OCI-LY3 (cell line): ENCODE results near the gene HYOU1.

Experiments used
- H2AFZ ChIP-seq: fragments of 200-600, 300-600 bp; shearing (Covaris generic); 2 replicates; pipeline ENCODE4 v1.6.0; 2014; ENCODE audit warnings: antibody characterized with exemption, low read depth, low read length
- H3K27ac ChIP-seq: fragments of 200-600, 300-600 bp; sonication (generic); 2 replicates; pipeline ENCODE4 v1.5.1; 2014; ENCODE audit warnings: mild to moderate bottlenecking, low read length, moderate library complexity, mixed read lengths
- H3K27me3 ChIP-seq: fragments of 200-600, 300-600 bp; sonication (generic); 2 replicates; pipeline ENCODE4 v1.6.1; 2014; ENCODE audit warnings: low read depth, low read length, mixed read lengths
- H3K36me3 ChIP-seq: fragments of 200-600, 300-600 bp; sonication (generic); replicated peaks from 2 replicates; pipeline ENCODE3; 2014; ENCODE audit warnings: low read depth, low read length, mixed read lengths
- H3K4me1 ChIP-seq: fragments of 300-600, 200-600 bp; sonication (generic); 2 replicates; pipeline ENCODE4 v1.6.1; 2014; ENCODE audit warnings: low read length, mixed read lengths
- H3K4me2 ChIP-seq: fragments of 200-600, 300-600 bp; sonication (generic); 2 replicates; pipeline ENCODE4 v1.6.1; 2014; ENCODE audit warnings: low read length, mixed read lengths
- H3K4me3 ChIP-seq: fragments of 300-600, 200-600 bp; sonication (generic); 2 replicates; pipeline ENCODE4 v1.5.1; 2014; ENCODE audit warnings: antibody characterized with exemption, mild to moderate bottlenecking, low read length, moderate library complexity
- H3K79me2 ChIP-seq: fragments of 300-600, 200-600 bp; shearing (Covaris generic); 2 replicates; pipeline ENCODE4 v1.6.1; 2014; ENCODE audit warnings: mild to moderate bottlenecking, low read length, mixed read lengths
- H3K9ac ChIP-seq: fragments of 300-600, 200-600 bp; shearing (Covaris generic); 2 replicates; pipeline ENCODE4 v1.6.0; 2014; ENCODE audit warnings: mild to moderate bottlenecking, low read length, moderate library complexity
- H3K9me3 ChIP-seq: fragments of 200-600, 300-600 bp; shearing (Covaris generic); 2 replicates; pipeline ENCODE4 v1.6.1; 2014; ENCODE audit warnings: low read length, mixed read lengths; ENCODE audit not compliant: insufficient read depth
- H4K20me1 ChIP-seq: fragments of 200-600, 300-600 bp; sonication (generic); 2 replicates; pipeline ENCODE4 v1.6.1; 2016; ENCODE audit warnings: low read length, mixed read lengths; ENCODE audit not compliant: insufficient read depth
- EZH2phosphoT487 ChIP-seq: fragments of 200-600 bp; shearing (Covaris generic); IDR thresholded peaks from 2 replicates; pipeline ENCODE4 v1.6.1; 2018; ENCODE audit warnings: antibody characterized with exemption, mixed run types, low read depth
- TF ChIP-seq, protein P1 (sequence below): fragments of 200-600, 300-600 bp; sonication (generic); IDR thresholded peaks from 2 replicates; pipeline ENCODE4 v1.5.1; 2014; ENCODE audit warnings: antibody characterized with exemption, low read length, low read depth

The HYOU1 gene

DNA sequence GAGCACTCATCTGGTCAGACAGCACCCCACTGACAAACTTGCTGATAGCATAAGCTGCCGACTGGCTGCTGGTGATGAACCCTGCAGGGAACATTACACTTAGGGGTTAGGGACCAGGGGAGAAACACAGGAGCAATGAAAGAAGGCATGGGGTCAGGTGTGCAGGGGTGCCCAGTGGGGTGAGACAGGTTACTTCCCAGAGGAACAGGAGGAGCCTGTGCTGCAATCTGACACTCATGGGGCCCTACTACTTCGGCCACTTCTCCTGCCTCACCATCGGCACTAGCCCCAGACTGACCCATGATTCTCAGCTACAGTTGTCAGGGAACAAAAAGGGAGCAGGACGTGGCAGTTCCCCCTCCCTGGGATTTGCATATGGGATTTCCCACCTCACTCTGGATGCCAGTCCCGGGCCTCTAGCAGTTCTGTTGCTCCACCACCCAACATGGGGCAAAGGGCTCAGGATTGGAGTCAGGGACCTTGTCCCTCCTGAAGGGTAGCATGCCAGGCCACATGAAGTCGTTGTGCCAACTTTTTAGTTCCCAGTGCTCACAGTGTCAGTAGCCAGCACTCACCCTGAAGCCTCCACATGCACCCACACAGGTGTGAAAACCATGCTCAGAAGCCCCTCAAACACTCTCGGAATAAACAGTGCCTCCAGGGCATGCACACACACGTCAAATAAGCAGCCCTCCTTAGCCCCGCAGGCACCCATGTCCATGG is 28.5 kb downstream of the HYOU1 start:
- Histone ChIP-seq H3K9ac (peak overlapping the region; percentile 91; the same call in 1 of the 2 replicates), H3K4me1 (peaks cover 19% of the 10 kb centered on the region), H3K79me2 (peaks cover 28% of the 10 kb centered on the region), H4K20me1 (no peaks in the 10 kb centered on the region), H3K4me3 (peak overlapping the region; percentile 88), H2AFZ (no peak overlapping the region), H3K36me3 (peaks cover 42% of the 10 kb centered on the region), H3K27me3 (no peaks in the 10 kb centered on the region), H3K9me3 (no peaks in the 10 kb centered on the region), H3K27ac (peak overlapping the region; percentile 53; the same call in 1 of the 2 replicates), H3K4me2 (peak overlapping the region; percentile 88)
- TF ChIP-seq, protein P1, sequence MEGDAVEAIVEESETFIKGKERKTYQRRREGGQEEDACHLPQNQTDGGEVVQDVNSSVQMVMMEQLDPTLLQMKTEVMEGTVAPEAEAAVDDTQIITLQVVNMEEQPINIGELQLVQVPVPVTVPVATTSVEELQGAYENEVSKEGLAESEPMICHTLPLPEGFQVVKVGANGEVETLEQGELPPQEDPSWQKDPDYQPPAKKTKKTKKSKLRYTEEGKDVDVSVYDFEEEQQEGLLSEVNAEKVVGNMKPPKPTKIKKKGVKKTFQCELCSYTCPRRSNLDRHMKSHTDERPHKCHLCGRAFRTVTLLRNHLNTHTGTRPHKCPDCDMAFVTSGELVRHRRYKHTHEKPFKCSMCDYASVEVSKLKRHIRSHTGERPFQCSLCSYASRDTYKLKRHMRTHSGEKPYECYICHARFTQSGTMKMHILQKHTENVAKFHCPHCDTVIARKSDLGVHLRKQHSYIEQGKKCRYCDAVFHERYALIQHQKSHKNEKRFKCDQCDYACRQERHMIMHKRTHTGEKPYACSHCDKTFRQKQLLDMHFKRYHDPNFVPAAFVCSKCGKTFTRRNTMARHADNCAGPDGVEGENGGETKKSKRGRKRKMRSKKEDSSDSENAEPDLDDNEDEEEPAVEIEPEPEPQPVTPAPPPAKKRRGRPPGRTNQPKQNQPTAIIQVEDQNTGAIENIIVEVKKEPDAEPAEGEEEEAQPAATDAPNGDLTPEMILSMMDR: no peak
- no peak for TF ChIP-seq EZH2phosphoT487

DNA sequence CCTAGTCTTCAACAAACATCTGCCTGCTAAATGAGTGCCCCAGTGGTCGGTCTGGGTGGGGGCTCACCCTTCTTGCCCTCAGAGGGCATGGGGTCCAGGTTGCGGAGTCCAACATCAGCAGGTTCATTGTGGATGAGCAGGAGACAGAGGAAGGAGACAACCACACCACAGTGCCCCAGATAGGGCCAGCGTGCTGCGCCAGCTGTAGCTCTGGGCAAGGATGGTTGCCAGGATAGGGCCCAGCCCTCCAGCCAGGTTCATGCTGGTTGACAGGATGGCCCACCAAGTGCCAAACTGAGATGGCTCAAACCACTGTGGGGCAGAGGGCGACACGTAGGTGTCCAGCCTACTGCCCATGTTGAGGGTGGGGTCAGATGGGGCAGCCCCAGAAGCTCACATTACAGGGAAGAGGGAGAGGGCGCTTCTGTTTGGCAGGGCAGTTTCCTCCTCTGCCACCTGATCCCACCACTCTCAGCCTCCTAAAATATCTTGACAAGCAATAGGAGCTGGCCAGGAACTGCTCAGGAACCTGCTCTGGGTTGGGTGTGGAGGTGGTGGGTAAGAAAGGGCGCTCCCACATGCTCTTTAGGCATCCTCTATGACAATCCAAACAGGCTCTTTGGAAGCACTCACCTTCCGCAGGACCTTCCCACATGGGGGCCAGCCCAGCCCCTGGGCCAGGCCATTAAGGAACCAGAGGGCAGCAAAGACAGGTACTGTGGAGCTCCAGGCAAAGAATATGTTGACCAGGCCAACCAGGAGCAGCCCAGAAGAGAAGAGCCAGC is 29.3 kb downstream of the HYOU1 start:
- H3K36me3 ChIP-seq: peaks cover 48% of the 10 kb centered on the region
- H3K27ac ChIP-seq: no peak overlapping the region
- H3K4me1 ChIP-seq: peaks cover 19% of the 10 kb centered on the region
- H3K9ac ChIP-seq: no peak overlapping the region
- H4K20me1 ChIP-seq: no peaks in the 10 kb centered on the region
- no peak overlapping the region for H3K4me3 ChIP-seq
- no peak for TF ChIP-seq EZH2phosphoT487
- TF ChIP-seq, protein P1: no peak
- 0 out of 2 replicates have a peak overlapping the region, but pooled peaks have one; percentile 88 for H3K4me2 ChIP-seq
- no peak overlapping the region for H2AFZ ChIP-seq
- H3K79me2 ChIP-seq: peaks cover 28% of the 10 kb centered on the region
- no peaks in the 10 kb centered on the region for H3K9me3 ChIP-seq
- H3K27me3 ChIP-seq: no peaks in the 10 kb centered on the region

DNA sequence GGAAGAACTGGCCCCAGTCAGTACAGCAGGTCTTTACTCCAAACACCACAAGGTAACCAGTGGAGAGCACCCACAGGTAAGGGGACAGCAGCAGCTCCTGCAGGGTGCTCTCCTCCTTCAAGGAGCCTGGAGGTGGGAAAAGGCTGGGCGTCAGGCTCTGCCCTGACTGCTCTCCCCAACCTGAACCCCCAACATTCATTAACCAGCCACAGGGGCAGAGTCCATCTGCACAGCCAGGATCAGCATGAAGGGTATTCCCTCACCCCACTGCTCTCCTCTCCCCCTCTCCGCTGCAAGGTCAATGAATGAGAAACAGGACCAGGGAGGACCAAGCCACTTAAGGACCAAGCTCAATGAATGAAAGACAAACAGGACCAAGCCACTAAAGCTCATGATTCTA is 30.0 kb downstream of the HYOU1 start:
- H3K4me1 ChIP-seq: peaks cover 19% of the 10 kb centered on the region
- TF ChIP-seq, protein P1: no peak
- no peak for TF ChIP-seq EZH2phosphoT487
- H3K79me2 ChIP-seq: peaks cover 28% of the 10 kb centered on the region
- no peak overlapping the region for H3K4me2 ChIP-seq
- H3K27me3 ChIP-seq: no peaks in the 10 kb centered on the region
- no peak overlapping the region for H2AFZ ChIP-seq
- H4K20me1 ChIP-seq: no peaks in the 10 kb centered on the region
- H3K9ac ChIP-seq: no peak overlapping the region
- H3K9me3 ChIP-seq: no peaks in the 10 kb centered on the region
- no peak overlapping the region for H3K4me3 ChIP-seq
- no peak overlapping the region for H3K27ac ChIP-seq
- H3K36me3 ChIP-seq: peaks cover 51% of the 10 kb centered on the region

DNA sequence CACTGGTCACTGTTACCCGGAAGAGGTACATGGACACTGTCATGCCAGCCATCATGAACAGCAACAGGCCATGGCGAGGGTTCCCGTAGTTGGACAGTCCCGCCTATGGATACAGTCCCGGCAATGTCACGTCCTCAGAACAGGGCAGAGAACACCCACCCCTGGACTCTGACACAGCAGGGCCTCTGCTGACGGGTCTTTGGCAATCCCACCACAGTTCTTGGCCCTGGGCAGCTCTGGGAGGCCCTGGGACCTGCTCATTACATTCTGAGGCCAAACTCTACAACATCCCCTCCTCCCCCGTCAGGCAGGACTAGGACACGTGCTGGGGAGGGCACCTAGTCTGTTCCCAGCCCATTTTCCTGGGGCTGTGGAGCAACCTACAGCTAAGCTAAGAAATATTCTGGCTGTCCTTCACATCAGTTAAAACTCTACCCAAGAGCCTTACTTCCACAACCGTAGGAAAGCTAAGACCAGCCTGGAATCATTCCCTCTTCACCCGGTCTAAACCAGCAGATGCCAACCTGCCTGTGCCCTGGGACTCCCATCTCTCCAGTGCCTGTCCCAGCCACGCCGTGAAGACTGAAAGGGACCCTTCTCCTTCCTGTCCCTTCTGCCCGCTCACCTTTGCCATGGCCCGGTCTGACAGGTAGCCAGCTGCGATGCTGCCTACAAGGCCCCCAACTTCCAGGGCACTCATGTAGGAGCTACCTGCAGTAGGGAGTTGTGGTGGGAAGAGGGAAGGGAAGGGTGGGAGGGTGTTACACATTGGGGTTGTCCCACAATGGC is 30.8 kb downstream of the HYOU1 start:
- H3K4me2 ChIP-seq: no peak overlapping the region
- no peaks in the 10 kb centered on the region for H4K20me1 ChIP-seq
- H3K9ac ChIP-seq: no peak overlapping the region
- peaks cover 34% of the 10 kb centered on the region for H3K79me2 ChIP-seq
- TF ChIP-seq, protein P1: no peak
- TF ChIP-seq EZH2phosphoT487: no peak
- H3K9me3 ChIP-seq: no peaks in the 10 kb centered on the region
- peaks cover 54% of the 10 kb centered on the region for H3K36me3 ChIP-seq
- no peaks in the 10 kb centered on the region for H3K27me3 ChIP-seq
- no peak overlapping the region for H3K27ac ChIP-seq
- peaks cover 19% of the 10 kb centered on the region for H3K4me1 ChIP-seq
- H3K4me3 ChIP-seq: no peak overlapping the region
- H2AFZ ChIP-seq: no peak overlapping the region
